Neural cell (in vitro differentiated cells): ENCODE data around the gene MCIDAS. TPM values are rescaled to one million over a fixed set of nuclear protein-coding genes. Genes with fewer than 3 reads are reported as not detected.

Experiments
- H2AFZ ChIP-seq: fragments of 200-600, 300-800 bp; sonication (generic), shearing (Covaris generic); 2 replicates; pipeline ENCODE4 v1.6.0; 2014; ENCODE audit warnings: low read depth, mild to moderate bottlenecking, antibody characterized with exemption, low read length, moderate library complexity
- H3F3A ChIP-seq: fragments of 200-600 bp; shearing (Covaris generic); 2 replicates; pipeline ENCODE4 v1.6.1; 2016; ENCODE audit warnings: mild to moderate bottlenecking, moderate library complexity, mixed read lengths, antibody characterized with exemption, low read length; ENCODE audit not compliant: insufficient read depth, poor library complexity, severe bottlenecking
- H3K27ac ChIP-seq: fragments of 200-600, 300-800 bp; sonication (generic), shearing (Covaris generic); 2 replicates; pipeline ENCODE4 v1.5.1; 2014; ENCODE audit warnings: mild to moderate bottlenecking, low read length, moderate library complexity
- H3K27me3 ChIP-seq: fragments of 300-800, 200-600 bp; sonication (generic), shearing (Covaris generic); 2 replicates; pipeline ENCODE4 v1.6.0; 2014; ENCODE audit warnings: mild to moderate bottlenecking, low read depth, low read length, moderate library complexity; ENCODE audit not compliant: insufficient read depth
- H3K36me3 ChIP-seq: fragments of 300-800, 200-600 bp; sonication (generic), shearing (Covaris generic); 2 replicates; pipeline ENCODE4 v1.5.1; 2014; ENCODE audit warnings: mild to moderate bottlenecking, antibody characterized with exemption, low read length, moderate library complexity; ENCODE audit not compliant: insufficient read depth
- H3K4me2 ChIP-seq: fragments of 300-800, 200-600 bp; sonication (generic), shearing (Covaris generic); 2 replicates; pipeline ENCODE4 v1.6.0; 2014; ENCODE audit warnings: mild to moderate bottlenecking, low read length
- H3K4me3 ChIP-seq: fragments of 300-800, 200-600 bp; sonication (generic), shearing (Covaris generic); 2 replicates; pipeline ENCODE4 v1.5.1; 2014; ENCODE audit warnings: mild to moderate bottlenecking, low read length, moderate library complexity
- H3K79me2 ChIP-seq: fragments of 200-600 bp; shearing (Covaris generic); replicated peaks from 2 replicates; pipeline ENCODE4 v1.6.0; 2014; ENCODE audit warnings: mild to moderate bottlenecking, low read length, moderate library complexity; ENCODE audit not compliant: insufficient read depth
- H3K9ac ChIP-seq: fragments of 300-800, 200-600 bp; sonication (generic), shearing (Covaris generic); 2 replicates; pipeline ENCODE4 v1.6.1; 2016; ENCODE audit warnings: mild to moderate bottlenecking, low read length, mixed read lengths
- H3K9me2 ChIP-seq: fragments of 200-600 bp; shearing (Covaris generic); 2 replicates; pipeline ENCODE4 v1.6.1; 2016; ENCODE audit warnings: mild to moderate bottlenecking, low read length, mixed read lengths; ENCODE audit not compliant: insufficient read depth
- H3K9me3 ChIP-seq: fragments of 200-600, 300-800 bp; sonication (generic), shearing (Covaris generic); 2 replicates; pipeline ENCODE4 v1.6.1; 2016; ENCODE audit warnings: mild to moderate bottlenecking, mixed run types, low read length, moderate library complexity, mixed read lengths
- H4K20me1 ChIP-seq: fragments of 200-600 bp; shearing (Covaris generic); 2 replicates; pipeline ENCODE4 v1.6.1; 2016; ENCODE audit warnings: mild to moderate bottlenecking, mixed run types; ENCODE audit not compliant: insufficient read depth
- CTCF ChIP-seq: fragments of 450-650 bp; IDR thresholded peaks from 2 replicates; pipeline ENCODE4 v1.5.1; 2014; ENCODE audit warnings: antibody characterized with exemption, mild to moderate bottlenecking, moderate library complexity; ENCODE audit not compliant: poor library complexity, severe bottlenecking
- EP300 ChIP-seq: fragments of 450-650 bp; conservative IDR thresholded peaks from 2 replicates; pipeline ENCODE4 v1.6.1; 2014; ENCODE audit warnings: antibody characterized with exemption, mild to moderate bottlenecking, moderate library complexity; ENCODE audit not compliant: poor library complexity, severe bottlenecking
- EZH2 ChIP-seq: fragments of 200-600, 300-800 bp; shearing (Covaris generic), sonication (generic); IDR thresholded peaks from 2 replicates; pipeline ENCODE4 v1.6.1; 2014; ENCODE audit warnings: antibody characterized with exemption, low read length, borderline replicate concordance, mild to moderate bottlenecking; ENCODE audit not compliant: insufficient read depth, poor library complexity, severe bottlenecking
- MXI1 ChIP-seq: fragments of 450-650 bp; conservative IDR thresholded peaks from 2 replicates; pipeline ENCODE4 v1.6.1; 2014; ENCODE audit warnings: antibody characterized with exemption, mild to moderate bottlenecking; ENCODE audit not compliant: poor library complexity, severe bottlenecking
- POLR2AphosphoS5 ChIP-seq: IDR thresholded peaks from 2 replicates; pipeline ENCODE4 v1.6.1; 2012
- RAD21 ChIP-seq: fragments of 450-650 bp; conservative IDR thresholded peaks from 2 replicates; pipeline ENCODE4 v1.6.1; 2014; ENCODE audit warnings: antibody characterized with exemption, mild to moderate bottlenecking, moderate library complexity
- REST ChIP-seq: IDR thresholded peaks from 2 replicates; pipeline ENCODE4 v1.6.1; 2012; ENCODE audit warnings: borderline replicate concordance
- SMC3 ChIP-seq: fragments of 450-650 bp; conservative IDR thresholded peaks from 2 replicates; pipeline ENCODE4 v1.6.1; 2014; ENCODE audit warnings: antibody characterized with exemption, mild to moderate bottlenecking, moderate library complexity; ENCODE audit not compliant: poor library complexity
- TAF1 ChIP-seq: IDR thresholded peaks from 2 replicates; pipeline ENCODE4 v1.6.1; 2012; ENCODE audit warnings: low read depth
- polyA plus RNA-seq: library from polyadenylated mRNA; depleted of rRNA; stranded (reverse); fragments of >200 nt; gene quantifications from 2 replicates; pipeline ENCODE4 v1.2.3, GENCODE V29; 2014

Gene MCIDAS
- polyA plus RNA-seq, 1 donor from 2014 or later = not detected

- peak overlapping the region; percentile 95 for H3K4me2 ChIP-seq
- H3F3A ChIP-seq = peaks cover 9% of the 10 kb centered on the region
- no peaks in the 10 kb centered on the region for H3K9me2 ChIP-seq
- no peak overlapping the region for H2AFZ ChIP-seq
- H3K9ac ChIP-seq = peak overlapping the region; percentile 17
- peaks cover 60% of the 10 kb centered on the region for H3K27me3 ChIP-seq
- no peak overlapping the region for H3K27ac ChIP-seq
- H4K20me1 ChIP-seq = no peaks in the 10 kb centered on the region
- H3K36me3 ChIP-seq = no peaks in the 10 kb centered on the region
- H3K79me2 ChIP-seq = no peaks in the 10 kb centered on the region
- peak overlapping the region; percentile 91 for H3K4me3 ChIP-seq
- no peaks in the 10 kb centered on the region for H3K9me3 ChIP-seq
- TF ChIP-seq MXI1 (peak; percentile 25), POLR2AphosphoS5 (no peak)
Measured at GRCh38 chr5:55234121-55234700, 7.1 kb upstream of the MCIDAS start.

- H3K36me3 ChIP-seq = no peaks in the 10 kb centered on the region
- H3K9ac ChIP-seq = peak within 1 kb of the TSS; percentile 58
- no peaks in the 10 kb centered on the region for H3K9me2 ChIP-seq
- peak within 1 kb of the TSS; percentile 45 for H2AFZ ChIP-seq
- no peaks in the 10 kb centered on the region for H3K79me2 ChIP-seq
- peaks cover 9% of the 10 kb centered on the region for H3F3A ChIP-seq
- no peak within 1 kb of the TSS for H3K27ac ChIP-seq
- peak within 1 kb of the TSS; percentile 95 for H3K4me2 ChIP-seq
- H3K4me3 ChIP-seq = peak within 1 kb of the TSS; percentile 91
- TF ChIP-seq SMC3 = no peak
- TF ChIP-seq EP300 = no peak
- no peak for TF ChIP-seq EZH2
- TF ChIP-seq POLR2AphosphoS5 = peak; percentile 30
- TF ChIP-seq RAD21 = no peak
- no peak for TF ChIP-seq MXI1
- peak; percentile 54 for TF ChIP-seq CTCF
- no peaks in the 10 kb centered on the region for H4K20me1 ChIP-seq
- H3K9me3 ChIP-seq = no peaks in the 10 kb centered on the region
- peaks cover 69% of the 10 kb centered on the region for H3K27me3 ChIP-seq
Measured at GRCh38 chr5:55232985-55233928, 6.1 kb upstream of the MCIDAS start, which contains the start of gene CCNO. Gene CCNO (minus strand): TSS chr5:55233608. CDS start chr5:55233523, 85 bp downstream.

- H2AFZ ChIP-seq = no peak overlapping the region
- H3K9ac ChIP-seq = peak overlapping the region; percentile 58
- peaks cover 78% of the 10 kb centered on the region for H3K27me3 ChIP-seq
- H3K9me3 ChIP-seq = no peaks in the 10 kb centered on the region
- H3K36me3 ChIP-seq = no peaks in the 10 kb centered on the region
- H3K27ac ChIP-seq = no peak overlapping the region
- peaks cover 9% of the 10 kb centered on the region for H3F3A ChIP-seq
- peak overlapping the region; percentile 91 for H3K4me3 ChIP-seq
- H3K9me2 ChIP-seq = no peaks in the 10 kb centered on the region
- H3K4me2 ChIP-seq = peak overlapping the region; percentile 73
- TF ChIP-seq MXI1 = no peak
- no peak for TF ChIP-seq RAD21
- TF ChIP-seq EP300 = no peak
- TF ChIP-seq TAF1 = no peak
- peak; percentile 36 for TF ChIP-seq POLR2AphosphoS5
- peak; percentile 35 for TF ChIP-seq EZH2
- no peak for TF ChIP-seq CTCF
- TF ChIP-seq SMC3 = no peak
- TF ChIP-seq REST = no peak
- H3K79me2 ChIP-seq = no peaks in the 10 kb centered on the region
- H4K20me1 ChIP-seq = no peaks in the 10 kb centered on the region
Measured at GRCh38 chr5:55232271-55232984, 5.3 kb upstream of the MCIDAS start.
